Gastroesophageal sphincter (tissue), 4 donors: ENCODE data around the gene MEGF6. TPM values are rescaled to one million over a fixed set of nuclear protein-coding genes. Genes with fewer than 3 reads are reported as not detected.

Experiments used
- ATAC-seq: fragments of 150-250 bp; one replicate; pipeline ENCODE4 v1.9.1; 2016; ENCODE audit warnings: mild to moderate bottlenecking, moderate library complexity
- H3K27ac ChIP-seq, 4 donors: fragments of 200-600 bp; sonication (generic) in 3 of 4; 1 replicate in 3 of 4; 2 replicates in 1 of 4; pipeline ENCODE4 v1.5.1; 2016 to 2019
- H3K27me3 ChIP-seq: fragments of 200-600 bp; sonication (generic); one replicate; pipeline ENCODE4 v1.5.1; 2019
- H3K36me3 ChIP-seq, 2 donors: fragments of 200-600 bp; sonication (generic); one replicate each; pipeline ENCODE4 v1.5.1; 2019; ENCODE audit warnings: control low read depth in 1 of 2
- H3K4me1 ChIP-seq, 3 donors: fragments of 200-600 bp; sonication (generic); 1 replicate in 2 of 3; 2 replicates in 1 of 3; pipeline ENCODE4 v1.5.1; 2016 to 2019; ENCODE audit warnings: control low read depth in 2 of 3
- H3K4me3 ChIP-seq, 2 donors: fragments of 200-600 bp; sonication (generic); one replicate each; pipeline ENCODE4 v1.5.1; 2019; ENCODE audit warnings: mild to moderate bottlenecking in 1 of 2, moderate library complexity in 1 of 2
- H3K9me3 ChIP-seq, 3 donors: fragments of 200-600 bp; sonication (generic); one replicate each; pipeline ENCODE4 v1.5.1; 2017 to 2019; ENCODE audit warnings: control low read depth in 2 of 3
- CTCF ChIP-seq, 4 experiments: fragments of 200-600 bp in 2 of 4; fragments of 450-650 bp in 2 of 4; sonication (generic) in 1 of 4; IDR thresholded peaks; one replicate each; pipeline ENCODE4 v1.5.1; 2017 to 2019; ENCODE audit warnings: antibody characterized with exemption in 4 of 4, mild to moderate bottlenecking in 2 of 4, moderate library complexity in 2 of 4
- EP300 ChIP-seq: sonication (generic); formaldehyde crosslinking; IDR thresholded peaks from one replicate; pipeline ENCODE4 v1.6.1; 2017; ENCODE audit warnings: antibody characterized with exemption, mild to moderate bottlenecking
- POLR2A ChIP-seq, 2 donors: fragments of 450-650 bp; IDR thresholded peaks; one replicate each; pipeline ENCODE4 v1.6.1; 2017; ENCODE audit warnings: antibody characterized with exemption in 2 of 2, mild to moderate bottlenecking in 2 of 2, moderate library complexity in 1 of 2
- POLR2AphosphoS5 ChIP-seq: sonication (generic); formaldehyde crosslinking; IDR thresholded peaks from one replicate; pipeline ENCODE4 v1.6.1; 2017; ENCODE audit warnings: antibody characterized with exemption
- WGBS, 2 donors: methylation state at CpG; one replicate each; pipeline ENCODE4 v1.1.5; 2018; ENCODE audit warnings: low coverage in 1 of 2; 5-methylcytosine and 5-hydroxymethylcytosine counted together
- total RNA-seq, 4 donors: library from RNA; depleted of rRNA; stranded (reverse); fragments of >200 nt; gene quantifications; one replicate each; pipeline ENCODE4 v1.1.0, GENCODE V29; 2016

Gene MEGF6
- total RNA-seq, 4 donors from 2014 or later = 4.7 to 15.5 (median 10.8) TPM

GRCh38 chr1:3456964-3457909 is 154.1 kb downstream of the MEGF6 start:
- TF ChIP-seq EP300 = no peak
- no peak for TF ChIP-seq POLR2A (IDR thresholded peaks at IDR 0.05)
- no peak for TF ChIP-seq CTCF (IDR thresholded peaks at IDR 0.05)
- no peak for TF ChIP-seq POLR2AphosphoS5
- Histone ChIP-seq H3K27ac (peak overlapping the region in 1 of 4 donors; percentile 26), H3K4me3 (no peak overlapping the region), H3K27me3 (peaks cover 62% of the 10 kb centered on the region), H3K4me1 (peaks cover 0 to 39% (median 13%) of the 10 kb centered on the region in 3 donors), H3K9me3 (no peaks in the 10 kb centered on the region), H3K36me3 (no peaks in the 10 kb centered on the region)
- WGBS, 2 donors = 88 to 89% methylated on average over 4 to 5 of the region's 29 CpGs
- no peak for ATAC-seq

GRCh38 chr1:3456449-3456963 is 154.8 kb downstream of the MEGF6 start:
- Histone ChIP-seq H3K9me3 (no peaks in the 10 kb centered on the region), H3K4me3 (no peak overlapping the region), H3K4me1 (peaks cover 0 to 39% (median 13%) of the 10 kb centered on the region in 3 donors), H3K27me3 (peaks cover 62% of the 10 kb centered on the region), H3K36me3 (no peaks in the 10 kb centered on the region), H3K27ac (no peak overlapping the region)
- ATAC-seq = no peak
- WGBS, 2 donors = no CpG with 5 or more reads among the region's 12 CpGs
- no peak for TF ChIP-seq POLR2A (IDR thresholded peaks at IDR 0.05)
- TF ChIP-seq CTCF (IDR thresholded peaks at IDR 0.05) = no peak

DNA sequence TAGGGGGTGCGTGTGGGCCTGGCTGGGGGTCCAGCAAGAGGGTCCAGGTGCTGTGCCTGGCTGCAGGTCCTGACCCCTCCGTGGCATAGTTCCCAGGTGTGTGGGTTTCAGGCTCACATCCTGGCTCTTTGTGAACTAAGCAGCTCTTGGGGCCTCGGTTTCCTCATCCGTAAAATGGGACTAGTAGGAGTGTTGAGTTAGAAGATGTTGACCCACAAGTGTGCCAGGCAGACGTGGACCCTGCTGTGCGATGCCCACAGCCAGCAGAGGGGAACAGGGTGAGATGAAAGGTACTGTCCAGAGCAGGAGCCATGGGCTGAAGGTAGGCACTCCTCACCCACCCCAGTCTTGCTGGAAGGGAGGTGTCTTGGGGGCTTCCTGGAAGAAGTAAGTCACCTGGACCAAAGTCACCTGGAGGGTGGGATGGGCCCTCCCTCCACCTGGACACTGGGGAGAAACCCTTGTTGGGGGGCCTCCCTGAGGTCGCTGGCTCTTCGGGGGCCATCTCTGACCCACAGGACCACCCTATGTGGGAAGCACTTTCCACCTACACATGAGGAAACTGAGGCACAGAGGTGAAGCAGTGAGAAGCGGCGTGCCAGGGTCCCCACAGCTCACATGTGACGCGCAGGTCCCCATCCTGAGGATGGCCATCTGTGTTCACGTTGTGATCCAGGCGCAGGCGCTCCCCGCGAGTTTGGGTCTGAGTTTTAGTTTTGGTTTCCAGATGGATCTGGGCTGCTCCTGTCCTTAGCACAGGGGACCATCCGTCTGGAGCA is 155.4 kb downstream of the MEGF6 start:
- no peaks in the 10 kb centered on the region for H3K9me3 ChIP-seq
- H3K27me3 ChIP-seq = peaks cover 66% of the 10 kb centered on the region
- H3K4me1 ChIP-seq = peaks cover 0 to 39% (median 13%) of the 10 kb centered on the region in 3 donors
- H3K36me3 ChIP-seq = no peaks in the 10 kb centered on the region
- H3K27ac ChIP-seq = no peak overlapping the region
- 40 to 70% methylated on average over 1 to 2 of the region's 18 CpGs for WGBS, 2 donors
- no peak overlapping the region for H3K4me3 ChIP-seq
- no peak for TF ChIP-seq CTCF (IDR thresholded peaks at IDR 0.05)
- TF ChIP-seq EP300 = no peak
- no peak for TF ChIP-seq POLR2A (IDR thresholded peaks at IDR 0.05)
- no peak for TF ChIP-seq POLR2AphosphoS5
- ATAC-seq = no peak

DNA sequence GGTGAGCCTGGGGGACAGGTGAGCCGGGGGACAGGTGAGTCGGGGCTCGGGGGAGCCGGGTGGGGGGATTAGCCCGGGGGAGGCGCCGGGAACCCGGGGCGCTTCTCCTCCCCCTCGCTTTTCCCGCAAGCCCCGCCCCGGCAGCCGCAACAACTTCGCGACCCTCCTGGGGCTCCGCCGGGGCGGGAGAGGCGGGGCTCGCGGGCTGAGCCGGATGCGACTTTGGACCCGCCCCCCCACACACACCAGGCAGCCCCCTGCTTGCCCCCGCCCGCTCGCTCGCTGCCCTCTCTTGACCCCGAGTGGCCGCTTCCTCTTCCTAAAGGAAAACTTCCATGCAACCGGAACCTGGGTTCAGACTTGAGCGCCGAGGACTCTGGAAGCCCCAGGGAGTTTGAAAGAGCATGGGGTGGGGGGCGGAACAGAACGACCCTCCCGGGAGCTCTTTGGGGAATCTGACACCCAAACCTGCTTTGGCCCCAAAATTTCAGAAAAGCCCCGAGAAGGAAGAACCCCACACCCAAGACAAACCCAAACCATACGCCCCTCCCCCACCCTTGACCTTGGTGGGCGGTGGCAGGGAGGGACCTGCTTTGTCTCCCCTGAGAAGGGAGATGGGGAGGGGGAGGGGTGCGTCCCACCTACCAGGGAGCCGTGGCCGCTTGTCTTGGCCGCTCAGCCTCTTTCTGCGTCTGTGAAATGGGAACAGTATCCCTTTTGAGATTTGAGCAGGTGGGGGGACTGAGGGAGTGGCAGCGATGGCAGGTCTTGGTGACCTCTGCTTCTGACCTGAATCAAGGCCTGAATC is 156.3 kb downstream of the MEGF6 start:
- Histone ChIP-seq H3K36me3 (no peaks in the 10 kb centered on the region), H3K9me3 (no peaks in the 10 kb centered on the region), H3K4me3 (peak overlapping the region; percentile 26 to 57), H3K27ac (peak overlapping the region in 3 of 4 donors; percentile 41 to 69 (median 51)), H3K27me3 (peaks cover 75% of the 10 kb centered on the region), H3K4me1 (peaks cover 0 to 39% (median 13%) of the 10 kb centered on the region in 3 donors)
- TF ChIP-seq POLR2AphosphoS5 (no peak), EP300 (no peak), CTCF (IDR thresholded peaks at IDR 0.05) (no peak), POLR2A (IDR thresholded peaks at IDR 0.05) (no peak)
- 16% methylated on average over 6 of the region's 46 CpGs; no CpG with 5 or more reads in 1 of the 2 donors for WGBS, 2 donors
- peak; percentile 9 for ATAC-seq
